ENCODE data around the gene SYNGAP1.

DNA sequence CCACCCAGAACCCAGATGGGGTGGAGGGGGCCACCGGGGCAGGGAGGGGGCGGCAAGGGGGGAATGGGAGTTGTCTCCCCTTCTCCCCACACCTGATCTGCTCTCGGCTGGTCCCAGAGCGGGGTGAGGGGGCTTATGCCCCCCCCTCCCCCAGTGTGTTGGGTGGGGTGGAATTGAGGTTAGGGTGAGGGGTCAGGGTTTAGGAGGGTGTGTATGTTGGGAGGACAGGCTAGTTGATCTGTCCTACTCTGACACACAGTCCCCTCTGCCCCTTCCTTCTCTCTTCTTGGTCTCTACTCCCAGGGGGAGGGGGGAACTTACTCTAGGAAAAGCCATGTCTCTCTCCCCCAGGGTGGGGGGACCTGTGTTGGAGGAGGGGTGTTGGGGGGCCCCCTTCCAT is 32.6 kb downstream of the SYNGAP1 start:
- TF ChIP-seq, protein P1, sequence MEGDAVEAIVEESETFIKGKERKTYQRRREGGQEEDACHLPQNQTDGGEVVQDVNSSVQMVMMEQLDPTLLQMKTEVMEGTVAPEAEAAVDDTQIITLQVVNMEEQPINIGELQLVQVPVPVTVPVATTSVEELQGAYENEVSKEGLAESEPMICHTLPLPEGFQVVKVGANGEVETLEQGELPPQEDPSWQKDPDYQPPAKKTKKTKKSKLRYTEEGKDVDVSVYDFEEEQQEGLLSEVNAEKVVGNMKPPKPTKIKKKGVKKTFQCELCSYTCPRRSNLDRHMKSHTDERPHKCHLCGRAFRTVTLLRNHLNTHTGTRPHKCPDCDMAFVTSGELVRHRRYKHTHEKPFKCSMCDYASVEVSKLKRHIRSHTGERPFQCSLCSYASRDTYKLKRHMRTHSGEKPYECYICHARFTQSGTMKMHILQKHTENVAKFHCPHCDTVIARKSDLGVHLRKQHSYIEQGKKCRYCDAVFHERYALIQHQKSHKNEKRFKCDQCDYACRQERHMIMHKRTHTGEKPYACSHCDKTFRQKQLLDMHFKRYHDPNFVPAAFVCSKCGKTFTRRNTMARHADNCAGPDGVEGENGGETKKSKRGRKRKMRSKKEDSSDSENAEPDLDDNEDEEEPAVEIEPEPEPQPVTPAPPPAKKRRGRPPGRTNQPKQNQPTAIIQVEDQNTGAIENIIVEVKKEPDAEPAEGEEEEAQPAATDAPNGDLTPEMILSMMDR (IDR thresholded peaks at IDR 0.05; ENCODE audit: insufficient read depth, low read depth, low read length) = no peak
- no peak for TF ChIP-seq EZH2 (IDR thresholded peaks at IDR 0.05; ENCODE audit: insufficient read depth, low read length)
